Nephron (organoid): ENCODE data around the gene ACVR2B.
"Not testable (repeated sequence)": the region's sequence is repeated elsewhere in the genome, so short reads cannot be mapped to it uniquely, and the experiment has no call there.

Experiments
- H3K27ac Mint-ChIP-seq, 3 experiments: 2 replicates each; pipeline ENCODE4 v1.8.0; 2020; ENCODE audit warnings: mixed read lengths in 3 of 3, mild to moderate bottlenecking in 2 of 3, moderate library complexity in 1 of 3
- H3K27me3 Mint-ChIP-seq: 2 replicates; pipeline ENCODE4 v1.8.0; 2021; ENCODE audit warnings: low read depth, mild to moderate bottlenecking, moderate library complexity, mixed read lengths
- H3K36me3 Mint-ChIP-seq: 2 replicates; pipeline ENCODE4 v1.8.0; 2020; ENCODE audit warnings: low read depth, mixed read lengths
- H3K4me1 Mint-ChIP-seq: 2 replicates; pipeline ENCODE4 v1.8.0; 2020; ENCODE audit warnings: mixed read lengths
- H3K4me3 Mint-ChIP-seq, 3 experiments: 2 replicates each; pipeline ENCODE4 v1.8.0; 2020; ENCODE audit warnings: mild to moderate bottlenecking in 3 of 3, mixed read lengths in 3 of 3, moderate library complexity in 2 of 3
- H3K9me3 Mint-ChIP-seq: 2 replicates; pipeline ENCODE4 v1.8.0; 2020; ENCODE audit warnings: mixed read lengths
- TF ChIP-seq, protein P1 (sequence below), 3 experiments: fragments of 200-600 bp; sonication (generic); IDR thresholded peaks; one replicate each; pipeline ENCODE4 v1.5.0; 2021; ENCODE audit warnings: antibody characterized with exemption in 3 of 3; ENCODE audit not compliant: unreplicated experiment in 3 of 3

The ACVR2B gene

GRCh38 chr3:38443205-38443604, 10.5 kb upstream of the ACVR2B start:
- H3K36me3 Mint-ChIP-seq, H3K27me3 Mint-ChIP-seq, H3K27ac Mint-ChIP-seq, H3K4me1 Mint-ChIP-seq, H3K4me3 Mint-ChIP-seq: not testable (repeated sequence)
- H3K9me3 Mint-ChIP-seq = peaks cover 14% of the 10 kb centered on the region

- TF ChIP-seq, protein P1, sequence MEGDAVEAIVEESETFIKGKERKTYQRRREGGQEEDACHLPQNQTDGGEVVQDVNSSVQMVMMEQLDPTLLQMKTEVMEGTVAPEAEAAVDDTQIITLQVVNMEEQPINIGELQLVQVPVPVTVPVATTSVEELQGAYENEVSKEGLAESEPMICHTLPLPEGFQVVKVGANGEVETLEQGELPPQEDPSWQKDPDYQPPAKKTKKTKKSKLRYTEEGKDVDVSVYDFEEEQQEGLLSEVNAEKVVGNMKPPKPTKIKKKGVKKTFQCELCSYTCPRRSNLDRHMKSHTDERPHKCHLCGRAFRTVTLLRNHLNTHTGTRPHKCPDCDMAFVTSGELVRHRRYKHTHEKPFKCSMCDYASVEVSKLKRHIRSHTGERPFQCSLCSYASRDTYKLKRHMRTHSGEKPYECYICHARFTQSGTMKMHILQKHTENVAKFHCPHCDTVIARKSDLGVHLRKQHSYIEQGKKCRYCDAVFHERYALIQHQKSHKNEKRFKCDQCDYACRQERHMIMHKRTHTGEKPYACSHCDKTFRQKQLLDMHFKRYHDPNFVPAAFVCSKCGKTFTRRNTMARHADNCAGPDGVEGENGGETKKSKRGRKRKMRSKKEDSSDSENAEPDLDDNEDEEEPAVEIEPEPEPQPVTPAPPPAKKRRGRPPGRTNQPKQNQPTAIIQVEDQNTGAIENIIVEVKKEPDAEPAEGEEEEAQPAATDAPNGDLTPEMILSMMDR (IDR thresholded peaks at IDR 0.05; ENCODE audit: unreplicated experiment in 3 of 3) = no peak
- no peaks in the 10 kb centered on the region for H3K4me1 Mint-ChIP-seq
- H3K9me3 Mint-ChIP-seq = peaks cover 3% of the 10 kb centered on the region
- no peak overlapping the region for H3K27ac Mint-ChIP-seq
- H3K4me3 Mint-ChIP-seq = no peak overlapping the region
- peaks cover 5% of the 10 kb centered on the region for H3K36me3 Mint-ChIP-seq
- H3K27me3 Mint-ChIP-seq = no peaks in the 10 kb centered on the region
Observed at GRCh38 chr3:38446085-38446686, 7.5 kb upstream of the ACVR2B start.

DNA sequence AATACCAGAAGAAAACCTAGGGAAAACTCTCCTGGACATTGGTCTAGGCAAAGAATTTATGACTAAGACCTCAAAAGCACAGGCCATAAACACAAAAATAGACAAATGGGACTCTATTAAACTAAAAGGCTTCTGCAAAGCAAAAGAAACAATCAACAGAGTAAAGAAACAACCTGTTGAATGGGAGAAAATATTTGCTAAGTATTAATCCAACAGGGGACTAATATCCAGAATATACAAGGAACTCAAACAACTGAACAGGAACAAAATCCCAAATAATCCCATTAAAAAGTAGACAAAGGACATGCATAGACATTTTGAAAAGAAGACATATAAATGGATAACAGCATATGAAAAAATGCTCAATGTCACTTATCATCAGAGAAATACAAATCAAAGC, 6.9 kb upstream of the ACVR2B start:
- Mint-ChIP-seq H3K4me3 (no peak overlapping the region), H3K27ac (no peak overlapping the region), H3K27me3 (no peaks in the 10 kb centered on the region), H3K36me3 (peaks cover 5% of the 10 kb centered on the region), H3K4me1 (no peaks in the 10 kb centered on the region), H3K9me3 (peaks cover 3% of the 10 kb centered on the region)
- TF ChIP-seq, protein P1 (IDR thresholded peaks at IDR 0.05; ENCODE audit: unreplicated experiment in 3 of 3) = no peak

GRCh38 chr3:38450853-38451252, 2.8 kb upstream of the ACVR2B start:
- Mint-ChIP-seq H3K36me3 (peaks cover 5% of the 10 kb centered on the region), H3K27me3 (no peaks in the 10 kb centered on the region)

DNA sequence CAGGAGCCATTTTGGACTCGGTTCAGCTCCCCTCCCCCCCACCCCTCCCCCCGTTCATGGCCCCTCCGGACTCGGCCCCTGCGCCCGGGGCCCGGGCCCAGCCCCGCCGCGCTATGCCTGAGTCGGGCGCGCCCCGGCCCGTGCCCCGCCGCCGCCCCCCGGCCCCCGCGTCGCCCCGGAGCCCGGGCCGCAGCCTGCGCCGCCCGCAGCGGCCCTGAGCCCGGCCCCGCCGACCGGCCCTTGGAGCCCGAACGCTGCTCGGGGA, 155 bp downstream of the ACVR2B start:
- Mint-ChIP-seq H3K4me1 (peaks cover 35% of the 10 kb centered on the region), H3K27ac (peak overlapping the region in 1 of 3 experiments; percentile 98), H3K4me3 (peak overlapping the region; percentile 99 to 100 (median 100)), H3K36me3 (peaks cover 5% of the 10 kb centered on the region), H3K27me3 (no peaks in the 10 kb centered on the region), H3K9me3 (no peaks in the 10 kb centered on the region)
- TF ChIP-seq, protein P1 (IDR thresholded peaks at IDR 0.05; ENCODE audit: unreplicated experiment in 3 of 3) = no peak

More at GRCh38 chr3:38450853-38451252, 2.8 kb upstream of the ACVR2B start:
- TF ChIP-seq, protein P1 (IDR thresholded peaks at IDR 0.05; ENCODE audit: unreplicated experiment in 3 of 3) = no peak
- no peaks in the 10 kb centered on the region for H3K9me3 Mint-ChIP-seq
- no peak overlapping the region for H3K27ac Mint-ChIP-seq
- H3K4me3 Mint-ChIP-seq = peak overlapping the region; percentile 9 to 55 (median 40)
- peaks cover 6% of the 10 kb centered on the region for H3K4me1 Mint-ChIP-seq

GRCh38 chr3:38454178-38454883, 641 bp downstream of the ACVR2B start:
- Mint-ChIP-seq H3K9me3 (no peaks in the 10 kb centered on the region), H3K27me3 (no peaks in the 10 kb centered on the region), H3K4me1 (peaks cover 40% of the 10 kb centered on the region), H3K36me3 (peaks cover 5% of the 10 kb centered on the region), H3K27ac (peak overlapping the region; percentile 98 to 99 (median 99)), H3K4me3 (peak overlapping the region; percentile 99 to 100 (median 100))
- TF ChIP-seq, protein P1 (IDR thresholded peaks at IDR 0.05; ENCODE audit: unreplicated experiment in 3 of 3) = no peak
